ENCODE results near the gene CHMP2A. TPM values are rescaled to one million over a fixed set of nuclear protein-coding genes. Genes with fewer than 3 reads are reported as not detected.

CHMP2A gene
- total RNA-seq, 2 experiments from 2014 or later = 60.5 to 62.4 TPM

- POLR2A ChIA-PET = interaction anchor here (0.9 to 3.5 kb wide), 5 partner anchors 22 to 54 kb away, joined by 4 to 56 read pairs (median 27); partner anchors contain the start of genes MZF1, TRIM28 and UBE2M
- TF ChIP-seq, protein P1, sequence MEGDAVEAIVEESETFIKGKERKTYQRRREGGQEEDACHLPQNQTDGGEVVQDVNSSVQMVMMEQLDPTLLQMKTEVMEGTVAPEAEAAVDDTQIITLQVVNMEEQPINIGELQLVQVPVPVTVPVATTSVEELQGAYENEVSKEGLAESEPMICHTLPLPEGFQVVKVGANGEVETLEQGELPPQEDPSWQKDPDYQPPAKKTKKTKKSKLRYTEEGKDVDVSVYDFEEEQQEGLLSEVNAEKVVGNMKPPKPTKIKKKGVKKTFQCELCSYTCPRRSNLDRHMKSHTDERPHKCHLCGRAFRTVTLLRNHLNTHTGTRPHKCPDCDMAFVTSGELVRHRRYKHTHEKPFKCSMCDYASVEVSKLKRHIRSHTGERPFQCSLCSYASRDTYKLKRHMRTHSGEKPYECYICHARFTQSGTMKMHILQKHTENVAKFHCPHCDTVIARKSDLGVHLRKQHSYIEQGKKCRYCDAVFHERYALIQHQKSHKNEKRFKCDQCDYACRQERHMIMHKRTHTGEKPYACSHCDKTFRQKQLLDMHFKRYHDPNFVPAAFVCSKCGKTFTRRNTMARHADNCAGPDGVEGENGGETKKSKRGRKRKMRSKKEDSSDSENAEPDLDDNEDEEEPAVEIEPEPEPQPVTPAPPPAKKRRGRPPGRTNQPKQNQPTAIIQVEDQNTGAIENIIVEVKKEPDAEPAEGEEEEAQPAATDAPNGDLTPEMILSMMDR (IDR thresholded peaks at IDR 0.05) = no peak
- Mint-ChIP-seq H3K4me1 (ENCODE audit: low read depth) (peaks cover 31% of the 10 kb centered on the region), H3K27ac (peak overlapping the region; percentile 73), H3K36me3 (ENCODE audit: low read depth) (peaks cover 23% of the 10 kb centered on the region), H3K4me3 (peak overlapping the region; percentile 54), H3K27me3 (no peaks in the 10 kb centered on the region), H3K9me3 (no peaks in the 10 kb centered on the region)
- H3K4me1 ChIP-seq (ENCODE audit: insufficient read depth, low read length) = peaks cover 36% of the 10 kb centered on the region
- intact Hi-C loops (cut with DNase I, micrococcal nuclease) = loop anchor here in 1 of 2 experiments (2.0 kb wide), 1 partner anchor 15 kb away; no protein-coding TSS in a partner anchor
- peaks cover 6% of the 10 kb centered on the region for H3K36me3 ChIP-seq (ENCODE audit: insufficient read depth, low read length)
- ATAC-seq (ENCODE audit: poor library complexity) = no peak
- H3K27me3 ChIP-seq (ENCODE audit: control insufficient read depth in 1 of 2, insufficient read depth in 2 of 2, low read length in 2 of 2) = no peaks in the 10 kb centered on the region
- H3K9me3 ChIP-seq (ENCODE audit: control insufficient read depth in 1 of 2, insufficient read depth in 1 of 2, low read length in 2 of 2) = no peaks in the 10 kb centered on the region
- no peak for DNase-seq
- H3K27ac ChIP-seq (ENCODE audit: low read depth in 1 of 2, low read length in 2 of 2) = no peak overlapping the region
- CTCF ChIA-PET = interaction anchor here (4.7 kb wide), 1 partner anchor 60 kb away, joined by 60 read pairs; no protein-coding TSS in a partner anchor
- no peak overlapping the region for H3K4me3 ChIP-seq (ENCODE audit: low read length)
These were observed 33.3 kb downstream of the CHMP2A start for GRCh38 chr19:58521651-58522050.

DNA sequence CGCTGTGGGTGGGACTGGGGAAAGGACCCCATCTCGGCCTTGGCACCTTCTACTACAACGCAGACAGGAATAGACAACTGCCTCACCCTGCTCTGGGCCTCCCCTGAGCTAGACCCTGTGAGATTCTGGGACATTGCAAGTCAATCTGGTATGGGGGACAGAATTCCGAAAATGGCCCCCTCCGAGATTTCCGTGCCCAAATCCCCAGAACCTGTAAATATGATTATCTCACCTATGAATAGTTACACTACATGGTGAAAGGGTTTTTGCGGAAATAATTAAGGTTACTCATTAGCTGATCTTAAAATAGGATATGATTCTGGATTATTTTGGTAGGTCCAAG, 34.7 kb downstream of the CHMP2A start:
- Mint-ChIP-seq H3K36me3 (ENCODE audit: low read depth) (peaks cover 27% of the 10 kb centered on the region), H3K4me1 (ENCODE audit: low read depth) (peaks cover 39% of the 10 kb centered on the region), H3K27me3 (no peaks in the 10 kb centered on the region), H3K4me3 (peak overlapping the region; percentile 99), H3K27ac (peak overlapping the region; percentile 98), H3K9me3 (no peaks in the 10 kb centered on the region)
- DNase-seq (no peak), ATAC-seq (ENCODE audit: poor library complexity) (no peak)
- H3K4me1 ChIP-seq (ENCODE audit: insufficient read depth, low read length) = peaks cover 49% of the 10 kb centered on the region
- peaks cover 19% of the 10 kb centered on the region for H3K36me3 ChIP-seq (ENCODE audit: insufficient read depth, low read length)
- intact Hi-C loops (cut with DNase I, micrococcal nuclease) = loop anchor here in 1 of 2 experiments (1.0 to 2.0 kb wide), 2 partner anchors 17 to 39 kb away; no protein-coding TSS in a partner anchor
- POLR2A ChIA-PET = interaction anchor here (0.8 to 3.5 kb wide), 19 partner anchors 15 to 1033 kb away, joined by 3 to 56 read pairs (median 11); partner anchors contain the start of genes CHMP2A, MZF1, TRIM28 and UBE2M
- TF ChIP-seq, protein P1 (IDR thresholded peaks at IDR 0.05) = no peak
- no peaks in the 10 kb centered on the region for H3K27me3 ChIP-seq (ENCODE audit: control insufficient read depth in 1 of 2, insufficient read depth in 2 of 2, low read length in 2 of 2)
- CTCF ChIA-PET = interaction anchor here (0.7 to 4.7 kb wide), 21 partner anchors 19 to 292 kb away, joined by 3 to 60 read pairs (median 5); partner anchors contain the start of genes CHMP2A, MZF1, TRIM28 and UBE2M
- no peaks in the 10 kb centered on the region for H3K9me3 ChIP-seq (ENCODE audit: control insufficient read depth in 1 of 2, insufficient read depth in 1 of 2, low read length in 2 of 2)
- H3K4me3 ChIP-seq (ENCODE audit: low read length) = peak overlapping the region; percentile 86
- peak overlapping the region; percentile 87 to 95 for H3K27ac ChIP-seq (ENCODE audit: low read depth in 1 of 2, low read length in 2 of 2)

- Mint-ChIP-seq H3K36me3 (ENCODE audit: low read depth) (peaks cover 27% of the 10 kb centered on the region), H3K4me1 (ENCODE audit: low read depth) (peaks cover 43% of the 10 kb centered on the region), H3K27me3 (no peaks in the 10 kb centered on the region), H3K27ac (peak within 1 kb of the TSS; percentile 98), H3K4me3 (peak within 1 kb of the TSS; percentile 99), H3K9me3 (no peaks in the 10 kb centered on the region)
- H3K27ac ChIP-seq (ENCODE audit: low read depth in 1 of 2, low read length in 2 of 2) = peak within 1 kb of the TSS; percentile 87 to 95
- TF ChIP-seq, protein P1 (IDR thresholded peaks at IDR 0.05) = peak; percentile 82
- peak within 1 kb of the TSS; percentile 86 for H3K4me3 ChIP-seq (ENCODE audit: low read length)
- DNase-seq (peak; percentile 77 to 96 (median 84)), ATAC-seq (ENCODE audit: poor library complexity) (peak; percentile 78)
- ChIA-PET CTCF (interaction anchor here (0.7 to 4.7 kb wide), 22 partner anchors 19 to 291 kb away, joined by 3 to 60 read pairs (median 5); partner anchors contain the start of genes CHMP2A, MZF1, TRIM28 and UBE2M), POLR2A (interaction anchor here (0.8 to 3.5 kb wide), 20 partner anchors 16 to 1032 kb away, joined by 3 to 56 read pairs (median 10); partner anchors contain the start of genes CHMP2A, MZF1, TRIM28 and UBE2M)
- H3K4me1 ChIP-seq (ENCODE audit: insufficient read depth, low read length) = peaks cover 51% of the 10 kb centered on the region
- no peaks in the 10 kb centered on the region for H3K9me3 ChIP-seq (ENCODE audit: control insufficient read depth in 1 of 2, insufficient read depth in 1 of 2, low read length in 2 of 2)
- H3K36me3 ChIP-seq (ENCODE audit: insufficient read depth, low read length) = peaks cover 19% of the 10 kb centered on the region
- intact Hi-C loops (cut with DNase I, micrococcal nuclease) = loop anchor here (1.0 to 5.0 kb wide), 9 partner anchors 17 to 212 kb away; partner anchors contain the start of genes TRIM28 (in 2 of the 2), ERVK3-1 (in 1 of the 2) and ZSCAN22 (in 1 of the 2)
- H3K27me3 ChIP-seq (ENCODE audit: control insufficient read depth in 1 of 2, insufficient read depth in 2 of 2, low read length in 2 of 2) = no peaks in the 10 kb centered on the region
These were observed 35.3 kb downstream of the CHMP2A start, which contains the start of gene ZBTB45 for GRCh38 chr19:58519355-58520256. Gene ZBTB45, minus strand, starts transcription at chr19:58519810. Its CDS starts 2,137 bp downstream, at chr19:58517673.
